A549 treated with AZD2906 at 1 μM for 4 hours (cell line): ENCODE results near the gene NUP133. TPM values are rescaled to one million over a fixed set of nuclear protein-coding genes. Genes with fewer than 3 reads are reported as not detected.

ENCODE experiments used
- total RNA-seq: library from RNA; stranded (reverse); fragments of 200-300 nt; extraction: Qiagen RNA extraction; gene quantifications from 5 replicates; pipeline ENCODE4 v1.2.3, GENCODE V29; 2022

NUP133 gene
- total RNA-seq, result 19.4 to 22.3 TPM (median 21.7 TPM) in 5 replicates

DNA sequence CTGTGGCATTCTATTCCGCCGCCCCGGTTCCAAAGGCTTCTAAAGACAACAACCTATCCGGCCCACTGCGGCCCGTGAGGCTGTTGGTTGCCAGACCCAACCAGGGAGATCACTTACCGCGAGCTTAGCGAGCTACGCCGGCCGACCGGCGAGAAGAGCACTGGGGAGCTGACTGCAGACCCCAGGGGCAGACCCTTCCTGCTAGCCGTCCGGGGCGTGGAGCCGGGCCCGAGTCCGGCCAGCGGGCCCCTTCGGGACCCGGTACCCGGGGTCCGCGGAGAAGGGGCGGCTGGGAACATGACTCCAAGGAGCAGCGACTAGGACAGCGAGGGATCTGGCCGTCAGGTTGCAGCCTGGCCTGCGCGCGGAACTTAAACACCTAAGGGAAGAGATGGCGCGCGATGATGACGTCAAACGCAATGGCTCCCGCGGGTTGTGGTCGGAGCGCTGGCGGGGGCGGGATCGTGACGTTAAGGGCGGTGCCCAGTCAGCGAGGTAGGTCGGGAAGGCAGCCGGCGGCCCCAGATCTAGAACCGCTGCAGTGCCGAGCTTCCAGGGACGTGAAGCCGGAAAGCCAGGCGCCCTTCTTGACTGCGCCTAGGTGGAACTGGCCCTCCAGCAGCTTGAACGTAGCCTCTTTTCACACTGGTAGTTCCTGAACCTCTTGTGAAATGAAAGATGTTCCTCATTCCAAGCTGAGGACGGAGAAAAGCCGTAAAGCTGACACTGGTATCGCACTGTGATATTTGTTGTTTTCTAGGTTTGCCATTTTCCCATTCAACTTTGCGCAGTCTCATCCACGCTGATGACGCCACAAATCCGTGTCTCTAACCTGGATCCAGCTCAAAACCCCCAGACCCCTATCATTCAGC is at the start of gene NUP133:
Gene NUP133, minus strand, starts transcription at position 391 of the 872 bp plus-strand sequence. Its CDS starts 92 bp downstream, at position 299.

DNA sequence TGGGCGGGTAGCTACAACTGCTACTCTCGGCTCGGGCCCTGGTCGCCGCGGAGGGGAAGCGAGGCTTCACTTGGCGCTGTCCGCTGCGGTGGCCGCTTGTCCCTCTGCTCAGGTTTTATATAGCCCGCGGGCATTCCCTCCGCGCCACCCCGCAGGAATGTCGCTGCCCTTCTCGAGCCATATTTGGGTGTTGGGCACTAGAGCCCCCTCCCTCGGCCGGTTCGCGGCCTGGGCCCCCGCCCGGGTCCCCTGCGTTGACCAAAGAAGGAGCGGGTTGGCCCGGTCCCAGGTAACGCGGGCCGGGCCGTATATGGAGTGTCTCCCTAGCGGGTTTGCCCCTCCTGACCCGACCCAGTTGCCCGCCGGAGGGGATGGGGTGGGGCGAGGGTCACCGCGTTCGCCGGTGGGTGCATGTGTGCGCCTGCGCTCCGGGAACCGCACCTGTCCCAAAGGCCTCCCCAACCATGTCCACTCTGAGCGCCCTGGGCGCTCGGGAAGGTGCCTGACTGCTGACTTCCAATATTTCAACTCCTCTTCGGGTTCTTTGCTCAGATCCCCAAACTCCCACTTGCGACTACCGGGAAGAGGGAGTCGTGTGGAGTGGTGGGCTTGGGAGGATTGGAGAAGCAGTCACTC is 74.0 kb downstream of the NUP133 start, which contains the start of gene ACTA1:
Gene ACTA1, minus strand, starts transcription at position 90 of the 636 bp plus-strand sequence. CDS start 979 bp downstream, outside the sequence.

Other genes starting within 250 kb of the NUP133 start
- gene RAB4A, start 237.2 kb downstream of the NUP133 start, total RNA-seq, result 48.8 to 54.7 TPM (median 50.3 TPM) in 5 replicates
- gene CCSAP, start 165.3 kb downstream of the NUP133 start, total RNA-seq, result 5.0 to 6.4 TPM (median 6.3 TPM) in 5 replicates
- gene ACTA1, start 74.2 kb downstream of the NUP133 start, total RNA-seq, result 0.14 to 0.16 TPM (median 0.15 TPM) in 4 of 5 replicates, not detected in the other
- 16.7 to 21.5 TPM (median 21.3 TPM) in 5 replicates for gene ABCB10, start 50.4 kb upstream of the NUP133 start, total RNA-seq
- 22.7 to 25.2 TPM (median 23.9 TPM) in 5 replicates for gene TAF5L, start 117.8 kb upstream of the NUP133 start, total RNA-seq
- 13.7 to 15.2 TPM (median 14.4 TPM) in 5 replicates for gene URB2, start 117.9 kb upstream of the NUP133 start, total RNA-seq